GM18499 (cell line): ENCODE data around the gene PALLD.
"Not testable (repeated sequence)": the region's sequence is repeated elsewhere in the genome, so short reads cannot be mapped to it uniquely, and the experiment has no call there.

Source experiments
- ATAC-seq: cut with Tn5 transposase; IDR thresholded peaks from one replicate; pipeline ENCODE4 v1.9.1; 2021; ENCODE audit warnings: moderate number of reproducible peaks; ENCODE audit not compliant: insufficient read depth, unreplicated experiment

Gene PALLD

GRCh38 chr4:168907119-168907698, 410.4 kb downstream of the PALLD start:
- ATAC-seq, result no peak

GRCh38 chr4:168908093-168908492, 411.2 kb downstream of the PALLD start:
- ATAC-seq, result no peak

GRCh38 chr4:168908851-168909273, 412.0 kb downstream of the PALLD start:
- ATAC-seq, result no peak

GRCh38 chr4:168914095-168914494, 417.2 kb downstream of the PALLD start:
- ATAC-seq, result no peak

- no peak for ATAC-seq
Measured at GRCh38 chr4:168917138-168917779, 420.4 kb downstream of the PALLD start.

- no peak for ATAC-seq
Measured at GRCh38 chr4:168919706-168920324, 423.0 kb downstream of the PALLD start.

GRCh38 chr4:168920441-168921065, 423.7 kb downstream of the PALLD start:
- ATAC-seq, result no peak

GRCh38 chr4:168923526-168924194, 426.8 kb downstream of the PALLD start:
- ATAC-seq, result no peak

- no peak for ATAC-seq
Measured at GRCh38 chr4:168924667-168925066, 427.8 kb downstream of the PALLD start.

GRCh38 chr4:168925789-168926490, 429.1 kb downstream of the PALLD start:
- no peak for ATAC-seq

GRCh38 chr4:168928346-168928745, 431.5 kb downstream of the PALLD start:
- ATAC-seq, result no peak

GRCh38 chr4:168928875-168929274, 432.0 kb downstream of the PALLD start:
- no peak for ATAC-seq

- ATAC-seq, result no peak
Measured at GRCh38 chr4:168930413-168931196, 433.8 kb downstream of the PALLD start.

GRCh38 chr4:168931215-168931650, 434.4 kb downstream of the PALLD start:
- no peak for ATAC-seq

GRCh38 chr4:168932138-168932537, 435.3 kb downstream of the PALLD start:
- ATAC-seq, result no peak

GRCh38 chr4:168933423-168933822, 436.6 kb downstream of the PALLD start:
- ATAC-seq, result no peak

GRCh38 chr4:168937473-168937872, 440.6 kb downstream of the PALLD start:
- not testable (repeated sequence) for ATAC-seq

- ATAC-seq, result no peak
Measured at GRCh38 chr4:168942985-168943384, 446.1 kb downstream of the PALLD start.

GRCh38 chr4:168945291-168945690, 448.4 kb downstream of the PALLD start:
- ATAC-seq, result no peak
